ENCODE data around the gene PPP1CB. TPM values are rescaled to one million over a fixed set of nuclear protein-coding genes. Genes with fewer than 3 reads are reported as not detected.

The PPP1CB gene
- total RNA-seq (100 to 1,000 TPM; 276 to 309 TPM), polyA plus RNA-seq (10 to 100 TPM; 85.7 to 86.5 TPM)
- long read RNA-seq, donor 1, full-length matches to known transcripts = 67 of 93 reads
- long read RNA-seq, donor 1, partial matches to known transcripts = 26 of 93 reads
- long read RNA-seq, donor 1, other reads (novel, unspliced or antisense) = 0 of 93 reads
- long read RNA-seq, donor 2, full-length matches to known transcripts = 24 of 154 reads
- long read RNA-seq, donor 2, partial matches to known transcripts = 130 of 154 reads
- long read RNA-seq, donor 2, other reads (novel, unspliced or antisense) = 0 of 154 reads
- long read RNA-seq, donor 3, full-length matches to known transcripts = 36 of 44 reads
- long read RNA-seq, donor 3, partial matches to known transcripts = 8 of 44 reads
- long read RNA-seq, donor 3, other reads (novel, unspliced or antisense) = 0 of 44 reads
- long read RNA-seq, donor 4, full-length matches to known transcripts = 26 of 36 reads
- long read RNA-seq, donor 4, partial matches to known transcripts = 10 of 36 reads
- long read RNA-seq, donor 4, other reads (novel, unspliced or antisense) = 0 of 36 reads
- long read RNA-seq, donor 5, full-length matches to known transcripts = 59 of 92 reads
- long read RNA-seq, donor 5, partial matches to known transcripts = 33 of 92 reads
- long read RNA-seq, donor 5, other reads (novel, unspliced or antisense) = 0 of 92 reads

- Histone ChIP-seq H3K36me3 (ENCODE audit: control insufficient read depth in 4 of 4, insufficient read depth in 4 of 4, low read length in 4 of 4) (peaks cover 0 to 8% (median 0%) of the 10 kb centered on the region in 4 donors), H3K4me1 (ENCODE audit: control insufficient read depth in 5 of 5, insufficient read depth in 5 of 5, low read length in 5 of 5) (peaks cover 3 to 28% (median 8%) of the 10 kb centered on the region in 5 donors), H3K27me3 (ENCODE audit: control insufficient read depth in 3 of 3, insufficient read depth in 3 of 3, low read length in 2 of 3) (no peaks in the 10 kb centered on the region), H3K9ac (ENCODE audit: insufficient read depth in 1 of 2, low read length in 2 of 2) (peak within 1 kb of the TSS; percentile 90 to 97), H3K9me3 (ENCODE audit: control insufficient read depth in 4 of 4, insufficient read depth in 3 of 4, low read length in 3 of 4) (no peaks in the 10 kb centered on the region), H3K27ac (ENCODE audit: low read depth in 1 of 2, low read length in 1 of 2) (peak within 1 kb of the TSS; percentile 98 to 100), H3K4me3 (peak within 1 kb of the TSS; percentile 74)
- ATAC-seq (ENCODE audit: insufficient read depth, low FRiP score) (peak; percentile 93), DNase-seq (peak; percentile 96 to 98 (median 97))
- TF ChIP-seq CTCF (IDR thresholded peaks at IDR 0.05; ENCODE audit: control extremely low read depth, extremely low read depth) = peak; percentile 8
- 0 to 1% methylated on average over 80 to 81 of the region's 81 CpGs for WGBS, 2 donors
Observed at GRCh38 chr2:28751252-28751955, at the start of gene PPP1CB. Gene PPP1CB, plus strand, starts transcription at chr2:28751830. Its CDS starts 295 bp downstream, at chr2:28752125.

- ATAC-seq (ENCODE audit: insufficient read depth, low FRiP score) (no peak), DNase-seq (no peak)
Observed at GRCh38 chr2:28702415-28702861, 49.2 kb upstream of the PPP1CB start.

GRCh38 chr2:28702878-28703277, 48.8 kb upstream of the PPP1CB start:
- Histone ChIP-seq H3K9me3 (ENCODE audit: control insufficient read depth in 4 of 4, insufficient read depth in 3 of 4, low read length in 3 of 4) (peaks cover 0 to 3% (median 1%) of the 10 kb centered on the region in 4 donors), H3K27ac (ENCODE audit: low read depth in 1 of 2, low read length in 1 of 2) (peak overlapping the region in 1 of 2 donors; percentile 72), H3K27me3 (ENCODE audit: control insufficient read depth in 3 of 3, insufficient read depth in 3 of 3, low read length in 2 of 3) (no peaks in the 10 kb centered on the region), H3K4me1 (ENCODE audit: control insufficient read depth in 5 of 5, insufficient read depth in 5 of 5, low read length in 5 of 5) (peaks cover 0 to 5% (median 0%) of the 10 kb centered on the region in 5 donors), H3K36me3 (ENCODE audit: control insufficient read depth in 4 of 4, insufficient read depth in 4 of 4, low read length in 4 of 4) (no peaks in the 10 kb centered on the region), H3K9ac (ENCODE audit: insufficient read depth in 1 of 2, low read length in 2 of 2) (no peak overlapping the region), H3K4me3 (no peak overlapping the region)
- WGBS, 2 donors = 62 to 86% methylated on average over 8 of the region's 8 CpGs
- no peak for ATAC-seq (ENCODE audit: insufficient read depth, low FRiP score)
- no peak for TF ChIP-seq CTCF (IDR thresholded peaks at IDR 0.05; ENCODE audit: control extremely low read depth, extremely low read depth)
- DNase-seq = no peak

More at GRCh38 chr2:28702415-28702861, 49.2 kb upstream of the PPP1CB start:
- peaks cover 0 to 3% (median 1%) of the 10 kb centered on the region in 4 donors for H3K9me3 ChIP-seq (ENCODE audit: control insufficient read depth in 4 of 4, insufficient read depth in 3 of 4, low read length in 3 of 4)
- no peak overlapping the region for H3K9ac ChIP-seq (ENCODE audit: insufficient read depth in 1 of 2, low read length in 2 of 2)
- no peak overlapping the region for H3K4me3 ChIP-seq
- 80 to 82% methylated on average over 3 of the region's 3 CpGs for WGBS, 2 donors
- H3K36me3 ChIP-seq (ENCODE audit: control insufficient read depth in 4 of 4, insufficient read depth in 4 of 4, low read length in 4 of 4) = no peaks in the 10 kb centered on the region
- no peak for TF ChIP-seq CTCF (IDR thresholded peaks at IDR 0.05; ENCODE audit: control extremely low read depth, extremely low read depth)
- no peaks in the 10 kb centered on the region for H3K27me3 ChIP-seq (ENCODE audit: control insufficient read depth in 3 of 3, insufficient read depth in 3 of 3, low read length in 2 of 3)
- peak overlapping the region in 1 of 2 donors; percentile 72 for H3K27ac ChIP-seq (ENCODE audit: low read depth in 1 of 2, low read length in 1 of 2)
- peaks cover 0 to 2% (median 1%) of the 10 kb centered on the region in 5 donors for H3K4me1 ChIP-seq (ENCODE audit: control insufficient read depth in 5 of 5, insufficient read depth in 5 of 5, low read length in 5 of 5)

Data from lung (tissue), 16 donors.